GM19324 (cell line): ENCODE results near the gene NAT16.

ENCODE experiments used
- ATAC-seq: cut with Tn5 transposase; IDR thresholded peaks from one replicate; pipeline ENCODE4 v1.9.1; 2021; ENCODE audit warnings: mild to moderate bottlenecking, moderate library complexity; ENCODE audit not compliant: unreplicated experiment, low FRiP score

The NAT16 gene

GRCh38 chr7:101180130-101180755, at the start of gene NAT16:
Gene NAT16, minus strand, starts transcription at chr7:101180293. Its CDS starts 5,486 bp downstream, at chr7:101174807.
- ATAC-seq = no peak

GRCh38 chr7:101226721-101227120, 46.6 kb upstream of the NAT16 start:
- ATAC-seq = no peak

- no peak for ATAC-seq
These were observed 45.6 kb upstream of the NAT16 start for GRCh38 chr7:101225650-101226049.

GRCh38 chr7:101223528-101223927, 43.4 kb upstream of the NAT16 start:
- no peak for ATAC-seq

GRCh38 chr7:101222275-101222830, 42.3 kb upstream of the NAT16 start:
- no peak for ATAC-seq

GRCh38 chr7:101220295-101220694, 40.2 kb upstream of the NAT16 start:
- ATAC-seq = no peak

- peak; percentile 9 for ATAC-seq
These were observed 38.4 kb upstream of the NAT16 start for GRCh38 chr7:101218236-101219125.

- peak; percentile 71 for ATAC-seq
These were observed 37.5 kb upstream of the NAT16 start, which contains the start of the genes PLOD3 and ZNHIT1 for GRCh38 chr7:101217388-101218235. Gene PLOD3, minus strand, starts transcription at chr7:101217581. Its CDS starts 307 bp downstream, at chr7:101217274. Gene ZNHIT1, plus strand, starts transcription at chr7:101218165. Its CDS starts 31 bp downstream, at chr7:101218196.

GRCh38 chr7:101216860-101217387, 36.8 kb upstream of the NAT16 start:
- ATAC-seq = peak; percentile 12

GRCh38 chr7:101216001-101216859, 36.1 kb upstream of the NAT16 start:
- no peak for ATAC-seq

- ATAC-seq = no peak
These were observed 31.9 kb upstream of the NAT16 start for GRCh38 chr7:101212014-101212413.

GRCh38 chr7:101211501-101211900, 31.4 kb upstream of the NAT16 start:
- no peak for ATAC-seq

- ATAC-seq = no peak
These were observed 30.1 kb upstream of the NAT16 start for GRCh38 chr7:101210143-101210542.

- no peak for ATAC-seq
These were observed 28.7 kb upstream of the NAT16 start for GRCh38 chr7:101208794-101209193.

GRCh38 chr7:101207459-101207858, 27.4 kb upstream of the NAT16 start:
- no peak for ATAC-seq

- ATAC-seq = no peak
These were observed 26.6 kb upstream of the NAT16 start for GRCh38 chr7:101206665-101207042.

GRCh38 chr7:101205901-101206664, 26.0 kb upstream of the NAT16 start:
- ATAC-seq = no peak
